HG03108 (cell line): ENCODE measurements around the gene RAB44.

Experiments
- ATAC-seq: cut with Tn5 transposase; IDR thresholded peaks from one replicate; pipeline ENCODE4 v1.9.1; 2021; ENCODE audit warnings: moderate library complexity; ENCODE audit not compliant: unreplicated experiment

The RAB44 gene

DNA sequence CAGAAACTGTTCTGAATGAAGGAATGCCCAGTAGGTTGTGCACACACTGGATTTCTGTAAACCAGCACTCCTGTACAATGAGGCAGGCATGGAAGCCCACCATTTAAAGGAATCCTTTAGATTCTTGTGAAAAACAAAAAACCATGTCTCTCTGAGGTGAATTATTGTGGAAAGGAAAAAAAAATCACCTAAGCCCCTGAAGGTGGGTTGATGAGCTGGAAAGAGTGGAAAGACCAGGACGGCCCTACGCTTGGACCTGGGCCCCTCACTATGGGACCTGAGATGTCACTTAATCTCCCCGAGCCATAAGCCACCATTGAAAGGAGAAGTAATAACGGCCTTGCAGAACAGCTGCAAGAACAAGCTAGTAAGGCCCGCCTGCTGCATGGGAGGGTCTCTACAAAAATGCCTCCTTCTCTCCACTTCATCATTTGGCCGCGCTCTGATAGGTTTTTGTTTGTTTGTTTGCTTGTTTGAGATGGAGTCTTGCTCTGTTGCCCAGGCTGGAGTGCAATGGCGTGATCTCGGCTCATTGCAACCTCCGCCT is 68.8 kb downstream of the RAB44 start:
- ATAC-seq, result no peak

DNA sequence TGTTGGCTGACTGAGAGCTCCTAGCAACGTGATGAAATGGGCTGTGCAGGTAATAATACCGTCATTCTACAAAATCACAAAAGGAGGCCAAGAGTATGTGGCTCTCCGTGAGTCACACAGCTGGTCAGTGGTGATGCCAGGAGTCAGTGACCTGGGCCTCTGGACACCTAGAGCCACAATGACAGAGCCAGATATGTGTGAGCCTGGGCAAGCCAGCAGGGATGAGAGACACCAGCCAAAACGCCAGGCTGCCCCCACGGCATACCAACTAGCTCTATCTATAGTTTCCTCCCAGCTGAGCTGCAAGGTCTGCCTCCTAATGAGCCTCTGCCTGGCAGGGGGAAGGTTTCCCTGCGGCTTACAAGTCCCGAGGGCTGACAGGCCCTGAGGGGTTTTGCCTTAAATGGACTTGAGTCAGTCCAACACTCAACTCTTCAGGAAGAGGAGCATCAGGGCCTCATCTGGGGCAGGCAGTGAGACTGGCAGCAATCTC is 71.6 kb downstream of the RAB44 start:
- ATAC-seq, result no peak

DNA sequence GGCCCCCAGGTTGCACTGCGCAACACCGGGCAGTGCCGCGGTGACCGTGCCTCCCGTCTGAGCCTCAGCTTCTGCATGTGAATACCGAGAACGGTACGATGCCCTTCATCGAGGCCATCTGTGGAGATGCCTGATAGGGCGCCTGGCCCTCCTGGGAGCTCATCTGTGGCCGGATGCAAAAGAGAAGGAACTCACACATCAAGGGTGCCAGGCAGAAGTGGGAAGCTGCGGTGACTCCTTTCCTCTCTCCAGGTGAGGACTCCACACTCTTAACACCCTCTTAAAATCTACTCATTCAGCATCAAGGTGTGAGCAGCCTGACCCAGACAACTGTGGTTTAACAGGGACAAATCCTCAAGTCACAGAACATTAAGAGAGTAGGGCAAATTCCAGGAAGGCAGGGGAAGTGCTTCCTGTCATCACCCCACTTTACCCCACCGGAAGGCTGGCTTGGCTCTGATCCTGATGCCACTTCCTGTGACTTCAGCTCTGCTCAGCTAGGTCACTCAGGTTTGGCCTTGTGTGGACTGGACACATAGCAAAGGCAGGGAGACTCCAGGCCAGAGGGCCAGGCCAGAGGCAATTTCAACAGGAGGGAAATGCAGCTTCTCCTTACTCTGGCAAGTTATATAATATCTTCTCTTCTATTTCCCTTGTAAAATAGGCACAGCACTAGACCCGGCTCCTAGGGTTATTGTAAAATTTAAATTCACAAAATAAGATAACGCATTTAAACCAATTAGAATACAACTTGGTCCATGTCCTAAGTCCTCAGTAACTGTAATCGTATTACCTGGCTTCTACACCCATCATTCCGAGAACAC is 72.3 kb downstream of the RAB44 start:
- no peak for ATAC-seq

DNA sequence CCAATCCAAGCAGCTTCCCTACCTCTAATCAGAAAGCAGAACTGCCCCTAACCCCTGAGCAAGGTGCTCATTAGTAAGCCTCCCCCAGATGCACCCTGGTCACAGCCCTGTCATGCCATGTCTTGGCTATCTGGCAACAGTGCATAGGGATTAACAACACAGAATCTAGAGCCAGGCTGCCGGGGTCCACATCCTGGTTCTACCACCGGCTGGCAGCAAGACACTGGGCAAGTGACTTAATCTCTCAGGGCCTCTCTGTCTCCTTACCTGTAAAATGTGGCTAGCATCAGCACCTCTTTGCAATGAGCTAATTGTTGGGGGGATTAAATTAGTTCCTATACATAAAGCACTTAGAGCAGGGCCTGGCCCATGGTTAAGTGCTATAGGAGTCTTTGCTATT is 73.5 kb downstream of the RAB44 start:
- ATAC-seq, result no peak

DNA sequence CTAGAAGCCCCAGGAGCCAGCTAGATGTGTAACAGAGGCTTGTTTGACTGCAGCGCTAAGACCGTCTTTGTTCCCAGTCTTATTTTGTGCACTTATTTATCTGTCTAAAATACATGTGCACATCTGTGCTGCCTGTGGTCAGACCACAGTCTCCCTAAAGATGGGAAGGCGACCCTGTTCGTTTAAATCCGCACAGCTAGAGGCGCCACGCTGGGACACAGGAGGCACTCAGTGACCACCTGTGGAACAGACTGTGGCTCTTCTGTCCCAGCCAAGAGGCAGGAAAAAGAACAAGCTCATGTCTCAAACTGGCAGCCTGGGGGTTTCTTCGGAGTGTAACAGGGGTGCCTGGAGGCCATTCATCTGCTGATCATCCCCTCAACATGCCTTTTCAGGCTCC is 74.8 kb downstream of the RAB44 start:
- no peak for ATAC-seq

DNA sequence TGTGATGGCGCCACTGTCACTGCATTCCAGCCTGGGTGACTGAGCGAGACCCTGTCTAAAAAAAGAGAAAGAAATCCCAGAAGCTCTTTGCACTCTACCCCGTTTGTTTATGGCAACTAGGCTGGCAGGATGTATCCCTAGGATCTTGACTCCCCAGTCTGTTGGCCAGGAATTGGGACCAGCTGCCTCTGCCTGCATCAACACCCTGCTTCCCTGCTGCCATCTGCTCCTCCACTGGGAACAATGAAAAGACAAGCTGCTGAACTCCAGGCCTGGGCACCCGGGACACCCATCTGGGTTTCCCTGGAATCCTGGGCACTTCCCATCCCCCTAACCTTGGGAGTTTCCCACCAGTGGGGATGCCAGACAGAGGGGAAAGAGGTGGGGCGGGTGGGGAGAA is 76.7 kb downstream of the RAB44 start:
- no peak for ATAC-seq

DNA sequence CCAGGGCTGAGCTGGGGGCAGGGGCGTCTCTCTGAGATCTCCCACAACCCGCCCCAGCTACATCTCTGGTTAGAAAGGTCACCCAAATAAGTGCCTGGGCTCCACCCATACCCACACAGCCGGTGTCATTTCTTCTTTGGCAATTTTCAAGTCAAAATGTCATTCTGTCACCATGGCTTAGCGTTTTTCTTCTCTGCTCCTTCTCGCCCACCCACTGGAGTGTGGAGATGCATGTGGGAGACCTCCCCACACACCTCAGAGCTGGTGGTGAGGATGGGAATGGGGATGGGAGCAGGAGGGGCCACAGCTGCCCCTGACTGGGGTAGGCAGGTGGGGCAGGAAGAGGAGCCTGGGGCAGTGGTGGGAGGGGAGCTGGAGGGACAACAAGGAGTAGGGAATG is 78.5 kb downstream of the RAB44 start:
- no peak for ATAC-seq

DNA sequence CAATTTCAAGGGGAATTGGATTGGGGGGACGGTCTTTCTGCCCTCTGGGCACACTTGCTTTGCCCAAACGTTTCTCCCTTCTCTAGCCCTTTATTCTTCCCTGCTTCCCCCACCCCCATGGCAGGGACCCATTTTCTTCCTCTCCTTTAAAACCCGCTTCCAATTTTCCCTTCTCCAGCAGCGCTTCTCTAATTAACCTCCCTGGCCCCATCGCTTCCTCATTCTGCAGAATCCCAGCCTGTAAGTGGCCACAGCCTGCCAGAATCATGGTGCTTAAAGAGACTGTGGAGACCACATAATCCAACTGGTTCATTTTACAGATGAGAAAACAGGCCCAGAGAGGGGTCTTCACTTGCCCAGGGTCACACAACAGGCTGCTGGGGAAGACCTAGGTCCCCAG is 80.2 kb downstream of the RAB44 start:
- ATAC-seq, result no peak

DNA sequence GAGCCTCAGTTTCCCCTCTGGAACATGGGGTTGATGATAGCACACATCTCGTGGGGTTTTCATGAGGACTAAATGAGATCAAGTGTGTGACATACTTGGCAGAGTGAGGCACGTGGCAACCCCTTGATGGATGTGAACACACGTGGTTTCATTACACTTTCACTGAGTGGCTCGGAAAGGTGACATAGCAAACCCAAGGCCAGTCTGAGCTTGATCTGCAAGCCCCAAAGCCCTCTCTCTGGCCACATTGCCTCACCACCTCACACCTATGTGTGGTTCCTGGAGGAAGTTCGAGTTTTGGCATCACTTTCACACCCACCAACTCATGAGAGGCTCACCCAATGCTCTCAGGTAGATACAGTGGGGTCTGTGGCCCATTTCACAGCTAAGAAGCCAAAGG is 81.6 kb downstream of the RAB44 start:
- ATAC-seq, result no peak

DNA sequence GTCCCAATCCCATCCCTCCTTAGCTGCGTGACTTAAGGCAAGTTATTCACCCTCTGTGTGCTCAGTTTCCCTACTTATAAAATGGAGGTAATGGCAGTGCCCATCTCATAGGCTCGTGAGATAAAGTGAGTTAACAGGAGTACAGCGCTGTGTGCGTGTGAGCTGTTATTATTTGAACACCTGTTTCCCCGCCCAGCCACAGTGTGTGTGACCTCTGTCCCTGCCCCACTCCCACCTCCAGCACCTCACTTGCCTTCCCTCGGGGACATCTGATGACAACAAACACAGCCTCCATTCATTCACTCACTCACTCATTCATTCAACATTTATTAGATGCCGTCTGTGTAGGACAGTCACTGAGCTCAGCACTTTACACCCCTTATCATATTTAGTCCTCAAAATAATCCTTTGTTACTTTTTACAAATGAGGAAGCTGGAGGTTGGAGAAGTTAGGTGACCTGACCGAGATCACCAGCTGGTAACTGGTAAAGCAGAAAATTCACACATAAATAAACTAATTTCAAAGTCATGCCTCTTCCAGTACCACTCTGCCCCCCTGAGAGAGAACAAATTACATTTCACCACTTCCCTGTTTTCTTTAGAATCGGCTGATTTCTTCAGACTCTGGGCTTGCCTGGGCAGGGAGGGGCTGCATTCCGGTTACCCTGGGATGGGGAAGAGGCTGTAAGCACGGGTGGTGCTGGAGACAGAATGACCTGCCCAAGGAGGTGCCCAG is 83.0 kb downstream of the RAB44 start:
- ATAC-seq, result no peak

DNA sequence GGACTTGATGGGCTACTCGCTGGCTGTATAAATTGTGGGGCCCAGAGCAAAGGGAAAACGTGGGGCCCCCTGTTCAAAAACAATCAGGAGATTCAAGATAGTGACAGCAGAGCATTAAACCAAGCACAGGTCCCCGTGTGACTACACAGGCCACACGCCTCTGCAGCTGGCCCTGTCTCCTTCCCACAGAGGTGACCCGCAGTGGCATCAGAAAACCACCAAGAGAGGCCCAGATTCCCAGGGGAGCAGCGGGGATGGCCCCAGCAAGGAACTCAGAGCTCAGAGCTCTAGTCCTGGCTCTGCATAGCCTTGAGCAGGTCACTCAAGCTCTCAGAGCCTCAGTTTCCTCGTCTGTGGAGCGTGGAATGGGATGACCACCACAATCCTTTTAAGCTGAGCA is 84.0 kb downstream of the RAB44 start:
- ATAC-seq, result peak; percentile 73
